ENCODE measurements around the gene ADCY9.

The ADCY9 gene

GRCh38 chr16:3965781-3966582 lies 150.3 kb downstream of the ADCY9 start:
- no peaks in the 10 kb centered on the region for H3K4me1 ChIP-seq (ENCODE audit: control insufficient read depth, low read length)
- no peak overlapping the region for H3K4me2 ChIP-seq (ENCODE audit: low read length)
- H3K9me2 ChIP-seq (replicated peaks; ENCODE audit: control insufficient read depth, low read length) = no peaks in the 10 kb centered on the region
- no peak overlapping the region for H3K4me3 ChIP-seq (ENCODE audit: low read length)
- H4K20me1 ChIP-seq (ENCODE audit: control insufficient read depth, insufficient read depth, low read depth, low read length) = no peaks in the 10 kb centered on the region
- H3K27me3 ChIP-seq (ENCODE audit: control insufficient read depth, low read length) = no peaks in the 10 kb centered on the region
- no peaks in the 10 kb centered on the region for H3K9me3 ChIP-seq (ENCODE audit: control insufficient read depth, insufficient read depth, low read length)
- no peaks in the 10 kb centered on the region for H3F3A ChIP-seq (ENCODE audit: control insufficient read depth, insufficient read depth)
- no peak overlapping the region for H3K27ac ChIP-seq (ENCODE audit: low read depth, low read length)
- H3K79me2 ChIP-seq (ENCODE audit: control insufficient read depth, low read length) = no peaks in the 10 kb centered on the region
- H3K36me3 ChIP-seq (ENCODE audit: control insufficient read depth, low read length) = no peaks in the 10 kb centered on the region
- TF ChIP-seq CTCF (IDR thresholded peaks at IDR 0.05; ENCODE audit: low read depth, low read length, poor library complexity, severe bottlenecking) (no peak), EZH2phosphoT487 (IDR thresholded peaks at IDR 0.05; ENCODE audit: borderline replicate concordance, low read length) (no peak)

GRCh38 chr16:3965306-3965705 lies 150.9 kb downstream of the ADCY9 start:
- Histone ChIP-seq H3K4me1 (ENCODE audit: control insufficient read depth, low read length) (no peaks in the 10 kb centered on the region), H3K4me3 (ENCODE audit: low read length) (no peak overlapping the region), H3K9me3 (ENCODE audit: control insufficient read depth, insufficient read depth, low read length) (no peaks in the 10 kb centered on the region), H3F3A (ENCODE audit: control insufficient read depth, insufficient read depth) (no peaks in the 10 kb centered on the region), H3K4me2 (ENCODE audit: low read length) (no peak overlapping the region), H3K27ac (ENCODE audit: low read depth, low read length) (no peak overlapping the region), H3K27me3 (ENCODE audit: control insufficient read depth, low read length) (no peaks in the 10 kb centered on the region), H3K9me2 (replicated peaks; ENCODE audit: control insufficient read depth, low read length) (no peaks in the 10 kb centered on the region), H3K79me2 (ENCODE audit: control insufficient read depth, low read length) (no peaks in the 10 kb centered on the region), H4K20me1 (ENCODE audit: control insufficient read depth, insufficient read depth, low read depth, low read length) (no peaks in the 10 kb centered on the region), H3K36me3 (ENCODE audit: control insufficient read depth, low read length) (no peaks in the 10 kb centered on the region)
- TF ChIP-seq CTCF (IDR thresholded peaks at IDR 0.05; ENCODE audit: low read depth, low read length, poor library complexity, severe bottlenecking) = no peak
- no peak for TF ChIP-seq EZH2phosphoT487 (IDR thresholded peaks at IDR 0.05; ENCODE audit: borderline replicate concordance, low read length)

GRCh38 chr16:3964686-3965290 lies 151.5 kb downstream of the ADCY9 start:
- Histone ChIP-seq H3F3A (ENCODE audit: control insufficient read depth, insufficient read depth) (no peaks in the 10 kb centered on the region), H3K9me2 (replicated peaks; ENCODE audit: control insufficient read depth, low read length) (no peaks in the 10 kb centered on the region), H3K4me1 (ENCODE audit: control insufficient read depth, low read length) (no peaks in the 10 kb centered on the region), H3K27me3 (ENCODE audit: control insufficient read depth, low read length) (no peaks in the 10 kb centered on the region), H4K20me1 (ENCODE audit: control insufficient read depth, insufficient read depth, low read depth, low read length) (no peaks in the 10 kb centered on the region), H3K36me3 (ENCODE audit: control insufficient read depth, low read length) (no peaks in the 10 kb centered on the region), H3K79me2 (ENCODE audit: control insufficient read depth, low read length) (no peaks in the 10 kb centered on the region), H3K9me3 (ENCODE audit: control insufficient read depth, insufficient read depth, low read length) (no peaks in the 10 kb centered on the region), H3K4me3 (ENCODE audit: low read length) (no peak overlapping the region), H3K27ac (ENCODE audit: low read depth, low read length) (no peak overlapping the region), H3K4me2 (ENCODE audit: low read length) (no peak overlapping the region)
- TF ChIP-seq CTCF (IDR thresholded peaks at IDR 0.05; ENCODE audit: low read depth, low read length, poor library complexity, severe bottlenecking) (no peak), EZH2phosphoT487 (IDR thresholded peaks at IDR 0.05; ENCODE audit: borderline replicate concordance, low read length) (no peak)

All from DOHH2 (cell line).